ENCODE measurements around the gene PNLIPRP2. TPM values are rescaled to one million over a fixed set of nuclear protein-coding genes. Genes with fewer than 3 reads are reported as not detected.

The PNLIPRP2 gene
- total and polyA plus RNA-seq, 8 donors: 1.3 to 11.9 (median 4.1) TPM; not detected in 3

GRCh38 chr10:116594525-116595035, 26.2 kb upstream of the PNLIPRP2 start:
- DNase-seq: no peak
- Histone ChIP-seq H3K27me3 (peaks cover 0 to 37% (median 0%) of the 10 kb centered on the region in 3 donors), H3K9me3 (no peaks in the 10 kb centered on the region), H3K4me3 (no peak overlapping the region), H3K27ac (no peak overlapping the region), H3K4me1 (peaks cover 0 to 17% (median 7%) of the 10 kb centered on the region in 4 donors), H3K36me3 (no peaks in the 10 kb centered on the region)
- WGBS, 5 donors: 82 to 89% (median 87%) methylated on average over 7 of the region's 7 CpGs
- intact Hi-C loops (cut with DNase I; ENCODE audit: low total_unique reads): no loop called here
- TF ChIP-seq EP300 (IDR thresholded peaks at IDR 0.05): no peak
- TF ChIP-seq POLR2A (IDR thresholded peaks at IDR 0.05): no peak
- no peak for TF ChIP-seq POLR2AphosphoS5 (IDR thresholded peaks at IDR 0.05)
- TF ChIP-seq, protein P1, sequence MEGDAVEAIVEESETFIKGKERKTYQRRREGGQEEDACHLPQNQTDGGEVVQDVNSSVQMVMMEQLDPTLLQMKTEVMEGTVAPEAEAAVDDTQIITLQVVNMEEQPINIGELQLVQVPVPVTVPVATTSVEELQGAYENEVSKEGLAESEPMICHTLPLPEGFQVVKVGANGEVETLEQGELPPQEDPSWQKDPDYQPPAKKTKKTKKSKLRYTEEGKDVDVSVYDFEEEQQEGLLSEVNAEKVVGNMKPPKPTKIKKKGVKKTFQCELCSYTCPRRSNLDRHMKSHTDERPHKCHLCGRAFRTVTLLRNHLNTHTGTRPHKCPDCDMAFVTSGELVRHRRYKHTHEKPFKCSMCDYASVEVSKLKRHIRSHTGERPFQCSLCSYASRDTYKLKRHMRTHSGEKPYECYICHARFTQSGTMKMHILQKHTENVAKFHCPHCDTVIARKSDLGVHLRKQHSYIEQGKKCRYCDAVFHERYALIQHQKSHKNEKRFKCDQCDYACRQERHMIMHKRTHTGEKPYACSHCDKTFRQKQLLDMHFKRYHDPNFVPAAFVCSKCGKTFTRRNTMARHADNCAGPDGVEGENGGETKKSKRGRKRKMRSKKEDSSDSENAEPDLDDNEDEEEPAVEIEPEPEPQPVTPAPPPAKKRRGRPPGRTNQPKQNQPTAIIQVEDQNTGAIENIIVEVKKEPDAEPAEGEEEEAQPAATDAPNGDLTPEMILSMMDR (IDR thresholded peaks at IDR 0.05): no peak

DNA sequence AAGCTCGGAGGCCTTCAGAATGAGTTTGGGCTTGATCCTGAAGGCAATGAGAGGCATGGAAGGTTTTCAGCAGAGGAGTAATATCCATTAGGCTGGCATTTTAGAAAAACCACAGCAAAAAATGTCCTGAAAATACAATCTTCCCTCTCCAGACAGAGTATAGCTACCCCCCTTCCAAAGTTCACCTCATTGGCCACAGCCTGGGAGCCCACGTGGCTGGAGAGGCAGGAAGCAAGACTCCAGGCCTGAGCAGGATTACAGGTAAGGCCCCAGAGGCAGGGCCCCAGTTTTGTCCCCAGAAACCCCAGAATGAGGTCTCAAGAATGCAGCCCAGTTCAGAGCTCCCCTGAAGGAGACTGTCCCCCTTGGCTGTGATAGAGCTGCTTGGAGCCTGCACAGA, 24.7 kb upstream of the PNLIPRP2 start:
- no peak overlapping the region for H3K27ac ChIP-seq
- intact Hi-C loops (cut with DNase I; ENCODE audit: low total_unique reads): no loop called here
- no peak overlapping the region for H3K4me3 ChIP-seq
- no peak for DNase-seq
- no peaks in the 10 kb centered on the region for H3K36me3 ChIP-seq
- H3K4me1 ChIP-seq: peaks cover 0 to 2% (median 1%) of the 10 kb centered on the region in 4 donors
- peaks cover 0 to 33% (median 3%) of the 10 kb centered on the region in 3 donors for H3K27me3 ChIP-seq
- no peaks in the 10 kb centered on the region for H3K9me3 ChIP-seq
- TF ChIP-seq POLR2A (IDR thresholded peaks at IDR 0.05) (no peak), POLR2AphosphoS5 (IDR thresholded peaks at IDR 0.05) (no peak), EP300 (IDR thresholded peaks at IDR 0.05) (no peak)
- TF ChIP-seq, protein P1 (IDR thresholded peaks at IDR 0.05): no peak
- WGBS, 5 donors: 75 to 91% (median 81%) methylated on average over 2 of the region's 2 CpGs

DNA sequence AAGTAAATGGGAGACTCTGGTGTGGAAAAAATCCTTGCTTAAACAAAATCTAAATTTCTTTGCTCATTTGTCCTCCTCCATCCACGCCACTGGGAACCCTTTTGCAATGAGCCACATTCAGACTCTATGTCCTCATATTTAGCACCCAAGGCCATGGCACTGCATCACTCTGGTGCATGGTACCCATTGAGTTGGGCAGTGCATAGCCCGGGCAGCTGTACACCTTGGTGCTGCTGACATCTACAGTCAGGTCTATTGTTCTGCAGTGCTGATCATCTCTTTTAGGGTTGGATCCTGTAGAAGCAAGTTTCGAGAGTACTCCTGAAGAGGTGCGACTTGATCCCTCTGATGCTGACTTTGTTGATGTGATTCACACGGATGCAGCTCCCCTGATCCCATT, 23.2 kb upstream of the PNLIPRP2 start:
- no peak for TF ChIP-seq POLR2AphosphoS5 (IDR thresholded peaks at IDR 0.05)
- TF ChIP-seq, protein P1 (IDR thresholded peaks at IDR 0.05): no peak
- H3K9me3 ChIP-seq: no peaks in the 10 kb centered on the region
- no peak for DNase-seq
- no peak overlapping the region for H3K4me3 ChIP-seq
- H3K27me3 ChIP-seq: peaks cover 0 to 32% (median 3%) of the 10 kb centered on the region in 3 donors
- intact Hi-C loops (cut with DNase I; ENCODE audit: low total_unique reads): no loop called here
- WGBS, 5 donors: 65 to 89% (median 85%) methylated on average over 4 to 5 of the region's 5 CpGs
- no peak overlapping the region for H3K27ac ChIP-seq
- H3K36me3 ChIP-seq: no peaks in the 10 kb centered on the region
- no peaks in the 10 kb centered on the region for H3K4me1 ChIP-seq

DNA sequence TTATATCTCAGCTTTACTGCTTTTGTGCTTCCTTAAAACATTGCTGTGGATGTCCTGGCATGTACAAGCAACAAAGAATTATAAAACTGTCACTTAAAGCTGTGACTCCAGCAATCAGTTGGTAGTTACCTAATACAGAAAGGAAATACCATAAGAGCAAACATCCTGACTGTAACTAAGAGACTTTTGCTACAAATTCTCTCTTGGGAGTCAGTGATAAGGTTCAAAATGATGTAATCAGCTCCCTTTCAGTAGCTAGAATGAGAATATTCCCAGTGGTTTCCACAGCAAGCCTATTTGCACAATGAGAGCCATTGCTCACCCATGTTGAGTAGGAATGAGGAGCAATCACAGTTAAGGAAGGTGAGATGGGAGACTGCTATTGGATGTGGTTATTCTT, 22.4 kb upstream of the PNLIPRP2 start:
- Histone ChIP-seq H3K9me3 (no peaks in the 10 kb centered on the region), H3K4me3 (no peak overlapping the region), H3K4me1 (no peaks in the 10 kb centered on the region), H3K36me3 (no peaks in the 10 kb centered on the region), H3K27me3 (peaks cover 0 to 32% (median 3%) of the 10 kb centered on the region in 3 donors), H3K27ac (no peak overlapping the region)
- DNase-seq: peak in 1 of 2 donors; percentile 43
- no peak for TF ChIP-seq POLR2A (IDR thresholded peaks at IDR 0.05)
- TF ChIP-seq POLR2AphosphoS5 (IDR thresholded peaks at IDR 0.05): no peak
- TF ChIP-seq, protein P1 (IDR thresholded peaks at IDR 0.05): no peak
- TF ChIP-seq EP300 (IDR thresholded peaks at IDR 0.05): no peak
- intact Hi-C loops (cut with DNase I; ENCODE audit: low total_unique reads): no loop called here
